ENCODE data around the gene MORN3. TPM values are rescaled to one million over a fixed set of nuclear protein-coding genes. Genes with fewer than 3 reads are reported as not detected.

MORN3 gene
- total and polyA plus RNA-seq, 10 of the 15 experiments (the other 5 are each of a cell fraction or from before 2014, with no cell fraction given), result 0.08 to 0.34 (median 0.17) TPM

- TF ChIP-seq NKRF (conservative IDR thresholded peaks at IDR 0.05), result no peak
- no peak for TF ChIP-seq KLF5 (IDR thresholded peaks at IDR 0.05; ENCODE audit: partially characterized antibody)
- TF ChIP-seq DPF2 (IDR thresholded peaks at IDR 0.05), result no peak
- no peak for TF ChIP-seq MEF2B (IDR thresholded peaks at IDR 0.05; ENCODE audit: partially characterized antibody, poor library complexity, severe bottlenecking)
- TF ChIP-seq NFYB (IDR thresholded peaks at IDR 0.05; ENCODE audit: insufficient read depth, low read depth, low read length), result no peak
- TF ChIP-seq CHD2 (IDR thresholded peaks at IDR 0.05; ENCODE audit: borderline replicate concordance, low read depth, low read length), result no peak
- no peak for TF ChIP-seq JUNB (IDR thresholded peaks at IDR 0.05)
- TF ChIP-seq CBFB (IDR thresholded peaks at IDR 0.05; ENCODE audit: low read depth), result no peak
- no peak for TF ChIP-seq TARDBP (IDR thresholded peaks at IDR 0.05; ENCODE audit: borderline replicate concordance)
- no peak for TF ChIP-seq ZNF384 (IDR thresholded peaks at IDR 0.05; ENCODE audit: borderline replicate concordance, low read depth, low read length)
Measured at GRCh38 chr12:121678716-121679300, 9.4 kb upstream of the MORN3 start (continued).

GRCh38 chr12:121678305-121678704, 8.9 kb upstream of the MORN3 start:
- no peak overlapping the region for H3K27ac ChIP-seq (ENCODE audit: control insufficient read depth, insufficient read depth)
- in situ Hi-C loops (cut with MboI), result no loop called here
- POLR2A ChIA-PET, result interaction anchor here (1.2 kb wide), 1 partner anchor 52 kb away, joined by 3 read pairs; the partner anchor contains the start of gene ORAI1
- no peaks in the 10 kb centered on the region for H4K20me1 ChIP-seq (ENCODE audit: control insufficient read depth, insufficient read depth)
- intact Hi-C loops (cut with micrococcal nuclease; ENCODE audit: unreplicated experiment), result no loop called here
- H2AFZ ChIP-seq (ENCODE audit: control insufficient read depth, low read depth, low read length), result no peak overlapping the region
- no peaks in the 10 kb centered on the region for H3K9me3 ChIP-seq (replicated peaks; ENCODE audit: control insufficient read depth, insufficient read depth, low read length)
- H3K36me3 ChIP-seq (ENCODE audit: control insufficient read depth in 2 of 2, insufficient read depth in 2 of 2, low read length in 1 of 2), result no peaks in the 10 kb centered on the region
- H3K79me2 ChIP-seq (ENCODE audit: control insufficient read depth, insufficient read depth, low read length), result no peaks in the 10 kb centered on the region
- CTCF ChIA-PET, result interaction anchor here (0.8 to 4.7 kb wide), 5 partner anchors 51 to 184 kb away, joined by 3 to 28 read pairs (median 7); partner anchors contain the start of gene ORAI1
- no peaks in the 10 kb centered on the region for H3K27me3 ChIP-seq (replicated peaks in 1 of 2; ENCODE audit: control insufficient read depth in 2 of 2, insufficient read depth in 2 of 2, low read length in 1 of 2)
- H3K4me3 ChIP-seq, result no peak overlapping the region
- BruUV-seq (replicated peaks), result no TSS peak
- SMC1A ChIA-PET (ENCODE audit: uncharacterized antibody, unreplicated experiment), result interaction anchor here (0.6 kb wide), 1 partner anchor 523 kb away, joined by 3 read pairs; no protein-coding TSS in a partner anchor
- H3K4me1 ChIP-seq (ENCODE audit: control insufficient read depth, insufficient read depth, low read length), result no peaks in the 10 kb centered on the region
- H3K9ac ChIP-seq (ENCODE audit: control insufficient read depth, insufficient read depth, low read length), result no peak overlapping the region
- 58% methylated on average over 3 of the region's 3 CpGs for WGBS (ENCODE audit: insufficient coverage, insufficient replicate concordance, low lambda C conversion rate, missing lambda C conversion rate)
- RAD21 ChIA-PET (ENCODE audit: unreplicated experiment), result interaction anchor here (0.6 kb wide), 1 partner anchor 49 kb away, joined by 3 read pairs; no protein-coding TSS in a partner anchor
- no peak overlapping the region for H3K4me2 ChIP-seq (ENCODE audit: control insufficient read depth, insufficient read depth)
- no peak for DNase-seq (ENCODE audit: low read depth, low spot score)
- no peak for ATAC-seq
- FAIRE-seq, result no peak
- TF ChIP-seq NR2F1 (conservative IDR thresholded peaks at IDR 0.05) (no peak), CHD1 (IDR thresholded peaks at IDR 0.05; ENCODE audit: low read depth, low read length) (no peak), MLLT1 (IDR thresholded peaks at IDR 0.05) (no peak), SMAD5 (IDR thresholded peaks at IDR 0.05; ENCODE audit: low read depth) (no peak), MEF2B (IDR thresholded peaks at IDR 0.05; ENCODE audit: partially characterized antibody, poor library complexity, severe bottlenecking) (no peak)
